Endothelial cell (in vitro differentiated cells): Measurements from ENCODE around the gene RBM5. TPM values are rescaled to one million over a fixed set of nuclear protein-coding genes. Genes with fewer than 3 reads are reported as not detected.
A peak's percentile ranks its signal among the peaks of the same experiment; 100 is the strongest.

Experiments used
- DNase-seq: peaks from one replicate; pipeline ENCODE4 v3.0.0; 2021; ENCODE audit warnings: low spot score
- H3K27ac Mint-ChIP-seq: one replicate; pipeline ENCODE4 v1.8.0; 2021; ENCODE audit warnings: mixed read lengths, inconsistent platforms; ENCODE audit not compliant: unreplicated experiment
- H3K27me3 Mint-ChIP-seq: one replicate; pipeline ENCODE4 v1.8.0; 2021; ENCODE audit warnings: mild to moderate bottlenecking, moderate library complexity, mixed read lengths, inconsistent platforms; ENCODE audit not compliant: unreplicated experiment
- H3K36me3 Mint-ChIP-seq: one replicate; pipeline ENCODE4 v1.8.0; 2021; ENCODE audit warnings: mild to moderate bottlenecking, low read depth, mixed read lengths, inconsistent platforms; ENCODE audit not compliant: unreplicated experiment
- H3K4me1 Mint-ChIP-seq: one replicate; pipeline ENCODE4 v1.8.0; 2021; ENCODE audit warnings: mild to moderate bottlenecking, mixed read lengths, inconsistent platforms; ENCODE audit not compliant: unreplicated experiment
- H3K4me3 Mint-ChIP-seq: one replicate; pipeline ENCODE4 v1.8.0; 2021; ENCODE audit warnings: mild to moderate bottlenecking, mixed read lengths, inconsistent platforms; ENCODE audit not compliant: unreplicated experiment
- H3K9me3 Mint-ChIP-seq: one replicate; pipeline ENCODE4 v1.8.0; 2021; ENCODE audit warnings: mixed read lengths, inconsistent platforms; ENCODE audit not compliant: unreplicated experiment
- CTCF ChIP-seq: fragments of 200-600 bp; sonication (generic); IDR thresholded peaks from one replicate; pipeline ENCODE4 v1.5.0; 2021; ENCODE audit warnings: antibody characterized with exemption; ENCODE audit not compliant: unreplicated experiment
- total RNA-seq: library from RNA; stranded (reverse); fragmentation: NEBNext Ultra II Directional; extraction: Animal tissue kit (Norgen Biotek cat#: 25700); gene quantifications from one replicate; pipeline ENCODE4 v1.2.1, GENCODE V29; 2021; ENCODE audit not compliant: unreplicated experiment

RBM5 gene
- total RNA-seq, 1 donor from 2014 or later: 219 TPM

GRCh38 chr3:50121072-50122032, 32.6 kb downstream of the RBM5 start:
- Mint-ChIP-seq H3K27ac (no peak overlapping the region), H3K4me3 (no peak overlapping the region)

GRCh38 chr3:50122071-50122470, 33.4 kb downstream of the RBM5 start:
- H3K4me3 Mint-ChIP-seq: no peak overlapping the region
- H3K4me1 Mint-ChIP-seq: peaks cover 6% of the 10 kb centered on the region
- peak overlapping the region; percentile 52 for H3K27ac Mint-ChIP-seq
- H3K27me3 Mint-ChIP-seq: peaks cover 9% of the 10 kb centered on the region
- H3K36me3 Mint-ChIP-seq: peaks cover 17% of the 10 kb centered on the region
- H3K9me3 Mint-ChIP-seq: no peaks in the 10 kb centered on the region
- no peak for TF ChIP-seq CTCF
- DNase-seq: no peak

More at GRCh38 chr3:50121072-50122032, 32.6 kb downstream of the RBM5 start:
- DNase-seq: peak; percentile 68
- H3K36me3 Mint-ChIP-seq: peaks cover 23% of the 10 kb centered on the region
- H3K9me3 Mint-ChIP-seq: no peaks in the 10 kb centered on the region
- H3K27me3 Mint-ChIP-seq: peaks cover 9% of the 10 kb centered on the region
- H3K4me1 Mint-ChIP-seq: peaks cover 6% of the 10 kb centered on the region
- peak; percentile 88 for TF ChIP-seq CTCF

GRCh38 chr3:50122661-50123391, 34.1 kb downstream of the RBM5 start:
- TF ChIP-seq CTCF: no peak
- no peak for DNase-seq
- Mint-ChIP-seq H3K4me1 (peaks cover 6% of the 10 kb centered on the region), H3K27ac (no peak overlapping the region), H3K4me3 (no peak overlapping the region), H3K36me3 (peaks cover 14% of the 10 kb centered on the region), H3K27me3 (peaks cover 16% of the 10 kb centered on the region), H3K9me3 (no peaks in the 10 kb centered on the region)

GRCh38 chr3:50123394-50124051, 34.8 kb downstream of the RBM5 start:
- TF ChIP-seq CTCF: no peak
- DNase-seq: no peak
- Mint-ChIP-seq H3K9me3 (no peaks in the 10 kb centered on the region), H3K27me3 (peaks cover 16% of the 10 kb centered on the region), H3K36me3 (peaks cover 7% of the 10 kb centered on the region), H3K4me1 (peaks cover 6% of the 10 kb centered on the region), H3K4me3 (no peak overlapping the region), H3K27ac (no peak overlapping the region)
